Chondrocyte (in vitro differentiated cells): ENCODE results near the gene C9orf85. TPM values are rescaled to one million over a fixed set of nuclear protein-coding genes. Genes with fewer than 3 reads are reported as not detected.

ENCODE experiments used
- DNase-seq: peaks from one replicate; pipeline ENCODE4 v3.0.0; 2021; ENCODE audit warnings: mixed read lengths, low spot score
- H3K27ac Mint-ChIP-seq: one replicate; pipeline ENCODE4 v1.8.0; 2021; ENCODE audit warnings: mild to moderate bottlenecking, moderate library complexity, mixed read lengths; ENCODE audit not compliant: unreplicated experiment
- H3K27me3 Mint-ChIP-seq: 2 replicates; pipeline ENCODE4 v1.8.0; 2021; ENCODE audit warnings: low read depth, mixed read lengths
- H3K36me3 Mint-ChIP-seq: 2 replicates; pipeline ENCODE4 v1.8.0; 2021; ENCODE audit warnings: low read depth, mixed read lengths
- H3K4me1 Mint-ChIP-seq: 2 replicates; pipeline ENCODE4 v1.8.0; 2021; ENCODE audit warnings: low read depth, mild to moderate bottlenecking, mixed read lengths
- H3K4me3 Mint-ChIP-seq: one replicate; pipeline ENCODE4 v1.8.0; 2021; ENCODE audit warnings: mild to moderate bottlenecking, moderate library complexity, mixed read lengths; ENCODE audit not compliant: unreplicated experiment
- H3K9me3 Mint-ChIP-seq: 2 replicates; pipeline ENCODE4 v1.8.0; 2021; ENCODE audit warnings: low read depth, mixed read lengths
- total RNA-seq: library from RNA; stranded (reverse); gene quantifications from 3 replicates; pipeline ENCODE4 v1.2.1, GENCODE V29; 2021
- TF ChIP-seq, protein P1 (sequence below): fragments of 200-600 bp; sonication (generic); IDR thresholded peaks from 2 replicates; pipeline ENCODE4 v1.5.0; 2021; ENCODE audit warnings: antibody characterized with exemption, mild to moderate bottlenecking, moderate library complexity

The C9orf85 gene
- total RNA-seq, 1 donor from 2014 or later = 8.5 TPM

DNA sequence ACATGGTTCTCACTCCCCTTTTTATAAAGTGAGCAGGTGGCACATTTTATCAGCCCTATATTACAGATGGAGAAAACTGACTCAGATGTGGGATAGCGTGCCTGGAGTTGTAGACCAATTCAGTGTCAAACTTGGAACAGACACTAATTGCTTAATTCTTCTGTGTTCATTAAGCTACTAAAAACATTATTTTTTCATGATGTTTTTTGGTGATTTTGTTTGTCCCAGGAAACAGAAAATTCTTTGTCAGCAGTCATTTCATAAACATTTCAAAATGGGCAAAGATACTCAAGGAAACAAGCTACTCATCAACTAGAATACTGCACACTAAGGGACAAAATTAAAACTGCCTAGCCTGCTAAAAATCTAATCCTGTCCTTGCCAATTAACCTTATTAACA, 2.6 kb upstream of the C9orf85 start:
- H3K27me3 Mint-ChIP-seq = no peaks in the 10 kb centered on the region
- DNase-seq = no peak
- no peaks in the 10 kb centered on the region for H3K9me3 Mint-ChIP-seq
- H3K4me3 Mint-ChIP-seq = peak overlapping the region; percentile 99
- peaks cover 2% of the 10 kb centered on the region for H3K36me3 Mint-ChIP-seq
- TF ChIP-seq, protein P1, sequence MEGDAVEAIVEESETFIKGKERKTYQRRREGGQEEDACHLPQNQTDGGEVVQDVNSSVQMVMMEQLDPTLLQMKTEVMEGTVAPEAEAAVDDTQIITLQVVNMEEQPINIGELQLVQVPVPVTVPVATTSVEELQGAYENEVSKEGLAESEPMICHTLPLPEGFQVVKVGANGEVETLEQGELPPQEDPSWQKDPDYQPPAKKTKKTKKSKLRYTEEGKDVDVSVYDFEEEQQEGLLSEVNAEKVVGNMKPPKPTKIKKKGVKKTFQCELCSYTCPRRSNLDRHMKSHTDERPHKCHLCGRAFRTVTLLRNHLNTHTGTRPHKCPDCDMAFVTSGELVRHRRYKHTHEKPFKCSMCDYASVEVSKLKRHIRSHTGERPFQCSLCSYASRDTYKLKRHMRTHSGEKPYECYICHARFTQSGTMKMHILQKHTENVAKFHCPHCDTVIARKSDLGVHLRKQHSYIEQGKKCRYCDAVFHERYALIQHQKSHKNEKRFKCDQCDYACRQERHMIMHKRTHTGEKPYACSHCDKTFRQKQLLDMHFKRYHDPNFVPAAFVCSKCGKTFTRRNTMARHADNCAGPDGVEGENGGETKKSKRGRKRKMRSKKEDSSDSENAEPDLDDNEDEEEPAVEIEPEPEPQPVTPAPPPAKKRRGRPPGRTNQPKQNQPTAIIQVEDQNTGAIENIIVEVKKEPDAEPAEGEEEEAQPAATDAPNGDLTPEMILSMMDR = no peak
- H3K27ac Mint-ChIP-seq = no peak overlapping the region
- peaks cover 48% of the 10 kb centered on the region for H3K4me1 Mint-ChIP-seq

DNA sequence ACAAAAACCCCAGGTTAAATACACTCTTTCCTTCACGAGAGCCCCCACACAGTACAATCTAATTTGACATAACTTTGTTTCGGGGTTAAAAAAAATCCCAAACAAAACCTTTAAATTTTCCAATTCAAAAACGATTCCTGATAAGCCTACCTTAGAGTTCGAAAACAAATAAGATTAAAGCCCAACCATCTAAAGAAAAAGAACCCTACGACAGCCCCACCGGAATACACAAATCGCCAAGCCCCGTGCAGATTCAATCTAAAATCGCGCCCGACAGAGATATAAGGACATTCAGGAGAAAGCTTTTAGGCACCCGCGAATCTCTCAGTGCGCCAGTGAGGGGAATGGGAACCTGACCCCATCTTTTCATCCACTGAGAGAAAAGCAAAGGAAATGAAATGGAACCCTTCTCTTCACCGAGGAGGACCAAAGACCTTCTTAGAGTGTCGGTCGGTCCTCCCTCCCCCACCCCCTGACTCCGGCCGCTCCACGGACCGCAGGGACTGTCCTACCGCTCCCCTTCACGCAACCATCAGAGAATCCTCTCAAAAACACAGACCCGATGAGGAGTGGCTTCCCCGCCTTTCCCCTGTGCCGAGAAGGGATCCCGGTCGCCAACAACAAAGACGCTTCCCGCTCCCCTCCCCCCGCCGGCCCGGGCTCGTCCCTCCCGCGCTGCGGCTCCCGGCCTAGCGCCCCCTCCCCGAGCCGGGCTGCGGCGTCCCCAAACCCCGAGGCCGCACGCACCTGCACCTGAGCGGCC, 1.4 kb upstream of the C9orf85 start:
- no peaks in the 10 kb centered on the region for H3K27me3 Mint-ChIP-seq
- H3K4me1 Mint-ChIP-seq = peaks cover 51% of the 10 kb centered on the region
- H3K27ac Mint-ChIP-seq = peak overlapping the region; percentile 96
- H3K36me3 Mint-ChIP-seq = peaks cover 2% of the 10 kb centered on the region
- no peak for DNase-seq
- H3K4me3 Mint-ChIP-seq = peak overlapping the region; percentile 99
- H3K9me3 Mint-ChIP-seq = no peaks in the 10 kb centered on the region
- TF ChIP-seq, protein P1 = no peak

DNA sequence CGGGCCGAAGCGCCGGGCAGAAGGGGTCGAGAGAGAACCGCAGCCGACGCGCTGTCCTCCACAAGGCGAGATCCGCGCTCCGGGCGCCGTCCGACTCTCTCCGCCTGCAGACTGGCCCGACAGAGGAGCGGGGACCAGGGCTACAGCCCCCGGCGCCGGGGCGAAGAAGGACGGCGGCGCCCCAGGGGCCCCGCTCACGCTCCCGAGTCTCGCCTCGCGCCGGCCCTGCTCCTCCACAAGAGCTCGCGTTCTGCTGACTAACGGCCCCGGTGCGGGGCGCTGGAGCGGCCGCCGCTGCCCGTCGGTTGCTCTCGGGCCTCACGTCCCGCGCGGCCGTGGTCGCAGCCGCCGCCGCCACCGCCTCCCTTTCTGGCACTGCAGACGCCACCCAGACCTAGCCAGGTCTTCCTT, 784 bp upstream of the C9orf85 start:
- peak overlapping the region; percentile 99 for H3K4me3 Mint-ChIP-seq
- H3K4me1 Mint-ChIP-seq = peaks cover 51% of the 10 kb centered on the region
- TF ChIP-seq, protein P1 = peak; percentile 45
- peak overlapping the region; percentile 100 for H3K27ac Mint-ChIP-seq
- H3K36me3 Mint-ChIP-seq = peaks cover 2% of the 10 kb centered on the region
- DNase-seq = no peak
- H3K9me3 Mint-ChIP-seq = no peaks in the 10 kb centered on the region
- H3K27me3 Mint-ChIP-seq = no peaks in the 10 kb centered on the region

DNA sequence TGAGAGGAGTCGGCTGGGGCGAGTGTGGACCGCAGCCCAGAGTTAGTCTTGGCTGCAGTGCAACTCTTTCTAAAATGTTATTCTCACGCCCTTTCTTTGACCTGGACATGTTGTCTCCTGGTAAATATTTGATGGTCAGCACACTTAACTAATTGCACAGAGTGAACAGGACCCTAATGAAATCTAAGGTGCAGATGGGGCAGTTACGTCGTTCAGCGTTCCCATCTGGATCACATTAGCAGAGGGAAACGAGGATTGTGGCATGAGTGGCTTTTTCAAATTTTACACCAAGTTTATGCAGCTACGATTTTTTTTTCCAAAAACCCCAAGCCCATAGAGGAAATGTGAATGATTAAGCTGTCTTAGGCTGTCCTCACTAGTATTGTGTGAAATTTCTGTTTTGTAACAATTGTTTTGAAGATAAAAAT, 483 bp downstream of the C9orf85 start:
- Mint-ChIP-seq H3K4me3 (peak overlapping the region; percentile 99), H3K9me3 (no peaks in the 10 kb centered on the region), H3K27ac (peak overlapping the region; percentile 100), H3K4me1 (peaks cover 50% of the 10 kb centered on the region), H3K36me3 (peaks cover 2% of the 10 kb centered on the region), H3K27me3 (no peaks in the 10 kb centered on the region)
- TF ChIP-seq, protein P1 = no peak
- DNase-seq = no peak

DNA sequence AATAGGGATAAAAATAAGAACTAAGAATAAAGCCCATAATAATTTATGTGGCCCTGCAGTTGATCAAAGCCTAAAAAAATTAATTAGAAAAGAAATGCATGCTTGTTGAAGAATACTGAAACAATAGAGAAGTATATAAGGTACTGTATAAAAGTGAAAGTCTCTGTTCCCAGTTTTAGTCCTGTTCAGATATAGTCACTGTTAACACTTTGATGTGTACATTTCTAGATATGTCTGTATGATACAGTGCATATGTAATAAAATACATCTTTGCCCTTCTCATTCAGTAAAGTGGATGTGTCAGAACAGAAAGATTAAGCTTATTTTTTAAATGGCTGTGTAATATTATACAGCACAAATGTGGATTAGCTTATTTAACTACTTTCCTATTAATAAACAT, 4.1 kb downstream of the C9orf85 start:
- H3K27ac Mint-ChIP-seq = no peak overlapping the region
- H3K9me3 Mint-ChIP-seq = no peaks in the 10 kb centered on the region
- H3K4me3 Mint-ChIP-seq = no peak overlapping the region
- H3K27me3 Mint-ChIP-seq = no peaks in the 10 kb centered on the region
- peaks cover 2% of the 10 kb centered on the region for H3K36me3 Mint-ChIP-seq
- peaks cover 34% of the 10 kb centered on the region for H3K4me1 Mint-ChIP-seq
- TF ChIP-seq, protein P1 = no peak
- DNase-seq = no peak
